Measurements from ENCODE around the gene SKAP1. TPM values are rescaled to one million over a fixed set of nuclear protein-coding genes. Genes with fewer than 3 reads are reported as not detected.

The SKAP1 gene
- total RNA-seq, 1 experiment from 2014 or later, result not detected

DNA sequence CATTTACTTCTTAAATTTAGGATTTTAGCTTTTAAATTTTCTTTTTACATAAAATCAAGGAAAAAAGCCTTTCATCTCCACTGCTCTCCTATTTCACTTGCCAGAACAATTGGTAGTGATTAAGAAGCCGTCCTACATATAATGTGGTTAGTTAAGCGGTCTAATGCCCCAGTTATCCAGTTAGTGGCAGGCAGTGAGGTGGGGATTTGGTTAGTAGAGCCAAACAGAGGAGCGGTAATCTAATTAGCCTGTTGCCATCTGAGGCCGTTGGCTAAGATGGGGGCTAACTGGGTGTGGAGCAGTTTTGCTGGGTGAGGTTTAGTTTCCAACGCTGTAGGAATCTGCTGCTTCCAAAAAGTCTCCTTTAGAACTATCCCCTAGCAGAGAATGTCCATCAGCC, 300.0 kb downstream of the SKAP1 start:
- Histone ChIP-seq H3K4me3 (no peak overlapping the region), H3K36me3 (peaks cover 12% of the 10 kb centered on the region), H3K9me3 (no peaks in the 10 kb centered on the region), H3K27me3 (no peaks in the 10 kb centered on the region)
- DNase-seq, result no peak

DNA sequence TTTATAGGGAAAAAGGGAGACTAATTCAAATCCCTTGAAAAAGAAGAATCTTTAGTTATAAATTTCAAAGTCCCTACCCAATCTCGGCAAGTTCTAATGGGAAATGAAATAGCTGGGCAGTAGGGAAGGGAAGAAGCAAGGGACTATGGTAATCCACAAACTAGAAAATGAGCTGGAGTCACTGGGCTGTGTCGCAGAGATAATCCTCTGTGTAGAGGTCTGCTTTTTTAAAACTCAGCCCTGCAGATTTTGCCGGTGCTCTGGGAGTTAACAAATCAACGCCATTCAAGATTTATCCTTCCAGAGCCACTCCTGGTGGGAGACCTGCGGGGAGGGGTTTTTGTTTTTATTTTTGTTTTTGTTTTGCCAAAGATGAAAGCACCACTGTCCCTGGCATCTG, 301.6 kb downstream of the SKAP1 start:
- H3K36me3 ChIP-seq, result peaks cover 14% of the 10 kb centered on the region
- H3K9me3 ChIP-seq, result no peaks in the 10 kb centered on the region
- H3K27me3 ChIP-seq, result no peaks in the 10 kb centered on the region
- DNase-seq, result no peak
- H3K4me3 ChIP-seq, result no peak overlapping the region

DNA sequence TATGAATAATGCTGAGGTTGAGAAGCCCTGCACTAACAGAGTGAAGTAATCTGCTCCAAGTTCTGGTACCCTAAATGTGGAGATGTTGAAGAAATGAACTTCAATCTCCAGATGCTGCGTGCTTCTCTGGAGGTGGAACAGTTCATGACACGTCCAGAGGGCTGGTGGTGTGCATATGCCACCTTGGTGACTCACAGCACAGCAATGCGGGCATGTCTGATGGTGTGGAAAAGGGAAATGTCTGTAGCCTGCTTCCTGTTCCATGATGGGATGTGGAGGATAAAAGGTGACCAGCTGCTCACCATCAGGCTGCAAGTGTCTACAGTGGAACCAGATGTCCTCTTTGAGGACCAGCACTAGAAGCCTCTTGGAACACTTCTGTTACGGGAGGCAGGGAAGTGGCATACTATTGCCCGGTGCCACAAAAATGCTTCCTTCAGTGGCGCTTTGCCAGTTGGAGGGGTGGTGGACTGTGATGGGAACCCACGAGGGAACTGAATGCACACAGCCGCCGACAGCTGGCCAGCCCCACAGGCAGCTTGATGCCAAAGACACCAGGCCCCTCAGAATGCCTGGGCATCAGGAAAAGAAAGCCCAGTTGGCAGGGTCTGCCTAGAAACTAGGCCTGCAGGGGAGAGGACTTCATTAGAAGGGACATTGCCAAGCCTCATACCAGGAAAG, 302.5 kb downstream of the SKAP1 start:
- no peaks in the 10 kb centered on the region for H3K27me3 ChIP-seq
- no peak overlapping the region for H3K4me3 ChIP-seq
- DNase-seq, result peak; percentile 61
- H3K9me3 ChIP-seq, result no peaks in the 10 kb centered on the region
- peaks cover 20% of the 10 kb centered on the region for H3K36me3 ChIP-seq

DNA sequence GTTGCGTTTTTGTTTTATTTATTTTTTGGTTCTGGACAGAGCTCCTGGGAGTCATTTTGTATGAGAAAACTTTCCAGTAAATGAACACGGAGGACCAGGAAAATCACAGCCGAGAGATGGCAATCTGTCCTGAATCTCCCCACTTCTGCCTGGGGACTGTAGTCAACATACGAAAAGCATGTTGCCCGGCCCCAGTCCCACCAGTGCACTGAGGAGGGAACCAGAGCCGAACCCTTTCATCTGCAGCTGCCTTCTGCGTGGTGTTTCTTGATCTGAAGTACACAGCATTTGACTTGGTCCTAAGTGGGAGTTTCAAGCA, 303.5 kb downstream of the SKAP1 start:
- peaks cover 25% of the 10 kb centered on the region for H3K36me3 ChIP-seq
- H3K9me3 ChIP-seq, result no peaks in the 10 kb centered on the region

DNA sequence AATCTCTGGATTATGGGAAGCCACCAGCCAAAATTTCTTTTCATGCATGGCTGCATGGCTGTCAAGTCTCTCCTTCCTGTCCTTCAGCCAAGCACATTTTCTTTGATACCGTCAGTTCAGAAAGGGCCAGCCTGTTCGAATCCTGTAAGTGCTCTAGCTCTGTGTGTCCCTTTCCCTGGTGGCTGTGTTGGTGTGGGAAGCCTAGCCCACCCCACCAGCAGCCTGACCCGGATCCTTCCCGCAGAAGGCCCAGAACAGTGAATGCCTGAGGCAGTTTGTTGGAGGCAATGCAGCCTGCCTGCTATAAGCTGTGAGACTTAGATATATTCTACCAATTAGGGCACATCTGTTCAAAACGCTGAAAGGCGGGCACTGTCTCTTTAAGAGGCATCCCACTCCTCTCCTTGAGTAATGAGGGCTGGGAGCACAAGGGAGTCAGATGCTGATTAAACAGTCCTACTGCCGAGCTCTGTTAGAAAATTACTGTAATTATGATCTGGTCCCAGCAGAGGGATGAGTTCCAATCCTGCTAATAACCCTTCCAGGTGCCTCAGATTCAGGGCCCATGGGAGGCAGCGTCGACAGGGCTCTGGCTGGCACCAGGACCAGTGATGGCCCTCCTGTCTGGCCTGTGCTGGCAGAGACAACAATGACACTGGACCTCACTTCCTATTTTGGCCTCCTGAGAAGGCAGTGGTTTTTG, 304.0 kb downstream of the SKAP1 start:
- Histone ChIP-seq H3K9me3 (no peaks in the 10 kb centered on the region), H3K27me3 (no peaks in the 10 kb centered on the region), H3K36me3 (peaks cover 30% of the 10 kb centered on the region), H3K4me3 (no peak overlapping the region)
- DNase-seq, result no peak

More for the DNA sequence above, 303.5 kb downstream of the SKAP1 start:
- Histone ChIP-seq H3K27me3 (no peaks in the 10 kb centered on the region), H3K4me3 (no peak overlapping the region)
- no peak for DNase-seq

DNA sequence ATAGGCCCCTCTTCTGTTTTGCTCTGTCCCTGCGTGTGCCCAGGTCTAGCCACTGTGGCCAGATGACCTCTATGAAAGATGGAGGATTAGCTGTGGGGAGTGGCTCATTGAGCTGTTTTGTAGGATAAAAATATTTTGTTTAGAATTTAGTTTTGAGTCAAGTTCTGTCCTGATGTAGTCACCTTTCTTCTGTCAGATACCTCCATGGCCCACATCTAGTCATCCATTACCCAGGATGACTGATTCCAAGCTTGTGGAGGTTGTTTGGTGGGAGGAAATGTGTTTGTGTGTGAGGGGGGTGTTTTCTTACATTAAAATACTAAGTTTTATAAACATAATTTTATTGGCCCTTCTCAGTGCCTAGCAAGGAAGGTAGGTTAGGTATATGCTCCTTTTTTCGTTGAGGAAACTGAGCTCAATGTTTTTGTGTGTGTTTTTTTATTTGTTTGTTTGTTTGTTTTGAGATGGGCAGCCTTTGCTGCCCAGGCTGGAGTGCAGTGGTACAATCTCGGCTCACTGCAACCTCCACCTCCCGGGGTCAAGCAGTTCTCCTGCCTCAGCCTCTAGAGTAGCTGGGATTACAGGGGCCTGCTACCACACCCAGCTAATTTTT, 306.1 kb downstream of the SKAP1 start:
- no peak overlapping the region for H3K4me3 ChIP-seq
- DNase-seq, result no peak
- H3K36me3 ChIP-seq, result peaks cover 40% of the 10 kb centered on the region
- H3K27me3 ChIP-seq, result no peaks in the 10 kb centered on the region
- H3K9me3 ChIP-seq, result no peaks in the 10 kb centered on the region

DNA sequence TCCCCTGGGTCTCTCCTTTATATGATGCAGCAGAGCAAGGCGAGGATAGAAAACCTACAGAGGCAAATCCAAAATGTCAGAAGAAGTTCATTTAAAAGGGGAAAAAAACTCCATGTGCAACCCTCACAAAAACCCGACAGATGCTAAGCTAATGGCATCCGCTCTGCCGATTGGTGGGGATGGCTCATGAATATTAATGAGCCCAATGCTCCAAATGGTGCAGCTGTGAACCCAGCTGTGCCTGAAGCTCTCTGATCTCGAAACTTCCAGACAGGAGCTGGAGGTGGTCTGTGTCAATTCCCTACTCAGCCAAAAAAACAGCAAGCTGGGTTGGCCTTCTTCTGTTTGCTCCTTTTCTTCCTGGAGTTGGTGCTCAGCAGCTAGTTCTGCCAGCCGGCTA, 306.9 kb downstream of the SKAP1 start:
- Histone ChIP-seq H3K4me3 (no peak overlapping the region), H3K27me3 (no peaks in the 10 kb centered on the region), H3K9me3 (no peaks in the 10 kb centered on the region), H3K36me3 (peaks cover 42% of the 10 kb centered on the region)
- no peak for DNase-seq

DNA sequence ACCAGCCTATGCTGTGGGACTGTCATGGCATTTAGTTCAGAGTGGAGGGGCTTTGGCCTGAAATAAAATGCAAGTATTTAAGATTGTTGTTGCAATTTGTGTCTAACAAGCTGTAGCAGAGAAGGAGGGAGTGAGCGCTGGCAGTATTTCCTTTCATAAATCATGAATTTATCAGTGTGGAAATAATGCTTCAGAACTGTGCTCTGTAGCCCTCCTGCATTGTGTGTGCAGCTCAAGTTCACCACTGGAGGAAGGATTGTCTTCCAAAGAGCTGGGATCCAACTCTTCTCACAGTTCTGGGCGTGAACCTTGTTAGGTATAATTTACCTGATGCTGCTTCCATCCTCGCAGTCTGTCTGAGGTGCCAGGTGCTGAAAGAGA, 307.4 kb downstream of the SKAP1 start:
- Histone ChIP-seq H3K27me3 (no peaks in the 10 kb centered on the region), H3K4me3 (no peak overlapping the region), H3K9me3 (no peaks in the 10 kb centered on the region), H3K36me3 (peaks cover 42% of the 10 kb centered on the region)
- DNase-seq, result no peak

DNA sequence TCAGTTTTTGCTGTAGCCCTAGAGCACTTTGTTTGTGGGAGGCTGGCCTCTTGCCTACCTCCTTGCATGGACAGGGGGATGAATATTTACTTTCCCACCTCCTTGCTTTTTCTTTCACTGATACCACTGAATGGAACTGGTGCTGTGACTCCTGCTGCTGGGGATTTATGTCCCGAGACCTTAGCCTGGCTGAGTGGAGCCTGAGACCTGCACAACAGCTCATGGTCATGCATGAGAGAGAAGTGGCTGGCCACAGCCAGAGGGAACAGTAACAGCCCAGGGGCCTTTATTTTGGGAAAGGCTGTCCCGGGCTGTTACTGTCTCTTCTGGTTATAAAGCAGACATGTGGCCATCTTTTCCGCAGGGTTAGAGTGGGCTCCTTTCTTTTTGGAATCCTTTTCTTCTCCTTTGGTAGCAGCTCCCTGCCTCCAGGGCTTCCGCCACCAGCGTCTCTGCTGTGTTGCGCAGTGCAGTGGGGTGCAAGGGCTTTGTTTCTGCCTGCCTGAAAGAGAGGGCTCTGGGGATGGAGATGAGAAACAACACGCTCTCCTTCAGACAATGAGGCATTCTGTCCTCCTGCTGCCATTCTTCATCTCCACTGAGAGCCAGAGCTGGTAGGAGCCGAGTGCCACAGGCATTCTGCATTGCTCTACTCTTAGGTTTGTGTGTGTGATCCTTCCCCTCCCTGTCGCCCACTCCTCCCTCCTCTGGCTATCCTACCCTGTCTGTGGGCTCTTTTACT, 307.9 kb downstream of the SKAP1 start:
- H3K36me3 ChIP-seq, result peaks cover 42% of the 10 kb centered on the region
- no peak for DNase-seq
- no peaks in the 10 kb centered on the region for H3K27me3 ChIP-seq
- H3K4me3 ChIP-seq, result no peak overlapping the region
- H3K9me3 ChIP-seq, result no peaks in the 10 kb centered on the region

DNA sequence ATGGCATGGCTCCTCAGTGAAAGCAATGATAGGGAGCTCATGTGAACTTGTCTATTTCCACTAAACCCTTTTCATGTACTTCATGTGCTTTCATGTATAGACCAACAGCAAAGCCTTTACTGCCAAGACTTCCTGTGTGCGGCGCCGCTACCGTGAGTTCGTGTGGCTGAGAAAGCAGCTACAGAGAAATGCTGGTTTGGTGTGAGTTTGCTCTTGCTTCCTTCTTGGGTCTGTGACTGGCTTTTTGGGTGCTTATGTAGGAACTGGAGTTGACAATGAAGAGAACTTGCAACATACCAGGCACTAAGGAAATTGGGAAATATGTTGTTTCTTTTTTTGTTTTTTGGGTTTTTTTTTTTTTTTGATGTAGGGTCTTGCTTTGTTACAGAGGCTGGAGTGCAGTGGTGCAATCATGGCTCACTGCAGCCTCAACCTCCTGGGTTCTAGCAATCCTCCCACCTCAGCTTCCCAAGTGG, 316.8 kb downstream of the SKAP1 start:
- Histone ChIP-seq H3K4me3 (no peak overlapping the region), H3K27me3 (no peaks in the 10 kb centered on the region), H3K36me3 (peaks cover 22% of the 10 kb centered on the region), H3K9me3 (no peaks in the 10 kb centered on the region; the same call in 1 of the 2 replicates)
- no peak for DNase-seq

DNA sequence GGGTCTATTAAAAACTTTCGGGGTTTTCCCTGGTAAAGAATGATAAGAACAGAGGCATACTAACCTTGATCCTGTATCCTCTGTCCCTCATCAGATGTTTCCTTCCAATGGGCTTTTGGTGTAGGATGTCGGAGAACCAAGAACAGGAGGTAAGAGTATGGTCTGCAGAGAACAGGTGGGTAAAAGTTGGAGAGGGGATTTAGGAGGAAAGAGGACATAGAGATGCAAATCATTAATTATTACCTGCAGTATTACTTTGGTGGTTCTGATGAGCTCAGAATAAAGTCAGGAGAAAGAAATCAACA, 318.1 kb downstream of the SKAP1 start:
- no peaks in the 10 kb centered on the region; the same call in 1 of the 2 replicates for H3K9me3 ChIP-seq

DNA sequence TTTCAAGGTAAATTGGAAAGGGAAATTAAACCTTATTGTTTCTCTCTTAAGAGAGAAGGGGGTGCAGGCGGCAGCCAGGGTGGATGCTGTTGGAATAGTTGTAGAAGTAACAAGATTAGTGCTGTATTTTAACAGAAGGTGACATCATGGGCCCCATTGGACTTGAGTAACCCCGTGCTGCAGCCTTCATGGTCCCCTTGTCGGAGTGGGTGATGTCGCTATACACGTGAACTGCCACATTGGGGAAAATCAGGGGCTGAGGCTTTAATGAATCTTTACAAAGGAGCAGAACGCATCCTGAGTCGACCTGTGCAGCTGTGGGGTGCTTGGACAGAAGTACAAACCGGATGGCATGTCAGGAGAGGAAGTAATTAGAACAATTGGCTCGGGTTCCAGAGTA, 319.3 kb downstream of the SKAP1 start:
- DNase-seq, result no peak
- H3K36me3 ChIP-seq, result peaks cover 16% of the 10 kb centered on the region
- no peaks in the 10 kb centered on the region; the same call in 1 of the 2 replicates for H3K9me3 ChIP-seq
- no peak overlapping the region for H3K4me3 ChIP-seq
- H3K27me3 ChIP-seq, result no peaks in the 10 kb centered on the region

More for the DNA sequence above, 318.1 kb downstream of the SKAP1 start:
- DNase-seq, result no peak
- H3K36me3 ChIP-seq, result peaks cover 22% of the 10 kb centered on the region
- no peaks in the 10 kb centered on the region for H3K27me3 ChIP-seq
- no peak overlapping the region for H3K4me3 ChIP-seq

DNA sequence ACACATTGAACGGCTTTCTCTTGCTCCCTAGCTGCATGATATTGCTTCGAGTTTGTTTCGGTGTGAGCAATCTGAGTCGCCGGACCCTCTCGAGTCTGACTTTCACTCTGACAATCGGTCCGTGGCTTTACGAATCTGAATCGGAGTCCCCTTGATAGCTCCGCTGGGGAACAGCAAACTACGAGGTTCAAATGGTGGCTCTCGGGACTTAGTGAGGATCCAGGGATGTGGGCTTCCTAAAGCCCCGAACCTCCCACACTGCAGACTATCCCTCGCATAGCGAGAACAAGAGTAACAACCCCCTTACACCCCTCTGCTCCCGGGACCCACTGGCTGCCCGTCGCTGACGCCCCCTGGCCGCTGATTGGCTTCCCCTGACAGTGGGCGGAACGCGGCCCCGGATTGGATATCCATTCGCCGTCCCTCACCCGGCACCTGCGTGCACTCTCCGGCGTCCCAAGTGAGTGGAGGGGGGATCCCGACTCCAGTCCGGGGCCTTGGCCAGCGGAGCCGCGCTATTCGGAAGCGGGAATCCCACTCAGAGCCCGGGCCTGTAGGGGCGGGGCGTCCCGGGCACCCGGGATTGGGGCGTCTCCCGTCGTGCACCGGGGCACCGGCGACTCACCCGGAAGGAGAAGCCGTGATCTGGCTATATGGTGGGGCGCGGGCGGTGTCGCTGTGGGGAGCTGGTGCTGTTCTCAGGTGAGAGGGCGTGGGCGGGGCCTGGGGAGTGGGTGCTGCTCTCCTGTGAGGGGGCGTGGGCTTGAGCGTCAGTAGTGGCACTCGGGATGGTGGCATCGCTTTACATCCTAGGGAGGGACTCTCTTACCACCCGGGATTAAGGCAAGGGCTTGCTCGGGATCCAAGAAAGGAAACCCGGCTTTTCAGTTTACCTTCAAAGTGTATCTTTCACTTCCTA, 322.6 kb downstream of the SKAP1 start, which contains the start of gene SNX11:
Gene SNX11, plus strand, starts transcription at position 630 of the 919 bp plus-strand sequence. CDS start 4,278 bp downstream, outside the sequence.
- DNase-seq, result peak; percentile 95
- peak within 1 kb of the TSS; percentile 95 for H3K4me3 ChIP-seq
- peaks cover 5% of the 10 kb centered on the region; the same call in 1 of the 2 replicates for H3K36me3 ChIP-seq

DNA sequence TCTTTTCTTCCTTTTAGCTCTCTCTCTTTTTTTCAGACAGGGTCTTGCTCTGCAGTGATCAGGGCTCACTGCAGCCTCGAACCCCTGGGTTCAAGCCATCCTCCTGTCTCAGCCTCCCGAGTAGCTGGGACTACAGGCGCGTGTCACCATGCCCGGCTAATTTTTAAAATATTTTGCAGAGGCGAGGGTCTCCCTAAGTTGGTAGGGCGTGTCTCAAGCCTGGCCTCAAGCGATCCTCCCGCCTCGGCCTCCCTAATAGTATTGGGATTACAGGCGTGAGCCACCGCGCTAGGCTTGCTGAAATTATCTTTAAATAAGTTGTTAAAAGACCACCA, 323.2 kb downstream of the SKAP1 start:
- H3K9me3 ChIP-seq, result peaks cover 6% of the 10 kb centered on the region
- no peaks in the 10 kb centered on the region for H3K27me3 ChIP-seq
- no peak for DNase-seq
- peak overlapping the region; percentile 95 for H3K4me3 ChIP-seq
- no peaks in the 10 kb centered on the region for H3K36me3 ChIP-seq

More for the DNA sequence above, 322.6 kb downstream of the SKAP1 start, which contains the start of gene SNX11:
- peaks cover 6% of the 10 kb centered on the region for H3K9me3 ChIP-seq
- H3K27me3 ChIP-seq, result no peaks in the 10 kb centered on the region

DNA sequence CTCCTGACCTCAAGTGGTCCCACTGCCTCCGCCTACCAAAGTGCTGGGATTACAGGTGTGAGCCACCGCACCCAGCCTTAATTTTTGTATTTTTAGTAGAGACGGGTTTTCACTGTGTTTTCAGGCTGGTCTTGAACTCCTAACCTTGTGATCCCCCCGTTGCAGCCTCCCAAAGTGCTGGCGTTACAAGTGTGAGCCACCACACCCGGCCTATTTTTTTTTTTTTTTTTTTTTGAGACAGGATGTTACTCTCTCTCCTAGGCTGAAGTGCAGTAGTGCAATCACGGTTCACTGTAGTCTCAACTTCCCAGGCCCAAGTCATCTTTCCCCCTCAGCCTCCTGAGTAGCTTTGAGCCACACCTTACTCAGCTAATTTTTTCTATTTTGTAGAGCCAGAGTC, 325.6 kb downstream of the SKAP1 start:
- Histone ChIP-seq H3K4me3 (no peak overlapping the region), H3K27me3 (no peaks in the 10 kb centered on the region), H3K36me3 (peaks cover 3% of the 10 kb centered on the region), H3K9me3 (peaks cover 6% of the 10 kb centered on the region)
- no peak for DNase-seq

Data from MG63 (cell line).